NCI-H526 (cell line): Measurements from ENCODE around the gene KRT1.
"Not testable (repeated sequence)": the region's sequence is repeated elsewhere in the genome, so short reads cannot be mapped to it uniquely, and the experiment has no call there.

ENCODE experiments used
- DNase-seq, 2 experiments: peaks; one replicate each; lab custom pipeline; 2025; lab: John Stamatoyannopoulos, UW

KRT1 gene

GRCh38 chr12:52682381-52682660, 2.1 kb upstream of the KRT1 start:
- DNase-seq = no peak

GRCh38 chr12:52681526-52682380, 1.5 kb upstream of the KRT1 start:
- DNase-seq = no peak

- no peak for DNase-seq
Observed at GRCh38 chr12:52679875-52680274, 332 bp downstream of the KRT1 start.

GRCh38 chr12:52677671-52678070, 2.5 kb downstream of the KRT1 start:
- DNase-seq = no peak

- no peak for DNase-seq
Observed at GRCh38 chr12:52677126-52677525, 3.1 kb downstream of the KRT1 start.

GRCh38 chr12:52676163-52676562, 4.0 kb downstream of the KRT1 start:
- DNase-seq = no peak

- DNase-seq = no peak
Observed at GRCh38 chr12:52675301-52675701, 4.9 kb downstream of the KRT1 start.

- no peak for DNase-seq
Observed at GRCh38 chr12:52674433-52674775, 5.8 kb downstream of the KRT1 start.

- DNase-seq = no peak
Observed at GRCh38 chr12:52673713-52674432, 6.3 kb downstream of the KRT1 start.

GRCh38 chr12:52673217-52673616, 7.0 kb downstream of the KRT1 start:
- no peak for DNase-seq

- no peak for DNase-seq
Observed at GRCh38 chr12:52672321-52672933, 7.8 kb downstream of the KRT1 start.

GRCh38 chr12:52670961-52671360, 9.2 kb downstream of the KRT1 start:
- DNase-seq = no peak

- no peak for DNase-seq
Observed at GRCh38 chr12:52670506-52670905, 9.7 kb downstream of the KRT1 start.

- not testable (repeated sequence) for DNase-seq
Observed at GRCh38 chr12:52669941-52670340, 10.3 kb downstream of the KRT1 start.

GRCh38 chr12:52669426-52669825, 10.8 kb downstream of the KRT1 start:
- no peak for DNase-seq

GRCh38 chr12:52667931-52668330, 12.3 kb downstream of the KRT1 start:
- DNase-seq = no peak

- DNase-seq = peak in 1 of 2 experiments; percentile 38
Observed at GRCh38 chr12:52667509-52667908, 12.7 kb downstream of the KRT1 start.

GRCh38 chr12:52666471-52666870, 13.7 kb downstream of the KRT1 start:
- DNase-seq = no peak

GRCh38 chr12:52663420-52663819, 16.8 kb downstream of the KRT1 start:
- DNase-seq = no peak

GRCh38 chr12:52662918-52663229, 17.3 kb downstream of the KRT1 start:
- no peak for DNase-seq

- no peak for DNase-seq
Observed at GRCh38 chr12:52662093-52662917, 17.9 kb downstream of the KRT1 start.

- no peak for DNase-seq
Observed at GRCh38 chr12:52661668-52662067, 18.5 kb downstream of the KRT1 start.
